Measurements from ENCODE around the gene NKG7. TPM values are rescaled to one million over a fixed set of nuclear protein-coding genes. Genes with fewer than 3 reads are reported as not detected.
"Not testable (repeated sequence)": the region's sequence is repeated elsewhere in the genome, so short reads cannot be mapped to it uniquely, and the experiment has no call there.

The NKG7 gene
- total RNA-seq, 4 donors from 2014 or later, result 1.3 TPM; not detected in 3

GRCh38 chr19:51399231-51399630, 26.8 kb upstream of the NKG7 start:
- no peak for DNase-seq (ENCODE audit: low spot score in 2 of 2)
- WGBS, 2 donors, result 74 to 81% methylated on average over 5 of the region's 5 CpGs
- intact Hi-C loops (cut with DNase I; ENCODE audit: low total_unique reads), result no loop called here
- TF ChIP-seq CTCF (IDR thresholded peaks at IDR 0.05), result no peak
- no peak for TF ChIP-seq POLR2A (IDR thresholded peaks at IDR 0.05)
- H3K4me3 ChIP-seq (ENCODE audit: low read depth, poor library complexity, severe bottlenecking), result no peak overlapping the region

- no peak for DNase-seq (ENCODE audit: low spot score in 2 of 2)
- no peak for TF ChIP-seq CTCF (IDR thresholded peaks at IDR 0.05)
- TF ChIP-seq POLR2A (IDR thresholded peaks at IDR 0.05), result no peak
- H3K4me3 ChIP-seq (ENCODE audit: low read depth, poor library complexity, severe bottlenecking), result no peak overlapping the region
- intact Hi-C loops (cut with DNase I; ENCODE audit: low total_unique reads), result no loop called here
- 32 to 38% methylated on average over 7 of the region's 7 CpGs for WGBS, 2 donors
These were observed 25.7 kb upstream of the NKG7 start for GRCh38 chr19:51398096-51398704.

DNA sequence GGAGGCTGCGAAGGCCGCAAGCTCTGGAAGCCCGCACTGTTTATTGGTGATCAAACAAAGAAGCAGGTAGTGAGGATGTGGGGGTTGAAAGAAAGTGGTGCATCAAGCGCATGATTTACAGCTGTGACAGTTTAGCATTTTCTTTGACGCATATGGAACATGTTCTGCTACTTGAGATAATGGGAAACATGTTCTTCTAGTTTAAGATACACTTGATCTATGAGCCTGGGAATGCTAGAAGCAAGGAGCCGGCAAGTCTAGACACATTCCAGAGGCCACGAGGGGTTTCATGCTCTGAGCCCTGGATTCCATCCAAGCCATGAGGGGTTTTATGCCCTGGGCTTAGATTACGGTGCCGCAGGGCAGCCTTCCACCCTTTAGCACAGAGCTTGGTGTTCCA, 25.0 kb upstream of the NKG7 start:
- intact Hi-C loops (cut with DNase I; ENCODE audit: low total_unique reads); H3K4me3 ChIP-seq (ENCODE audit: low read depth, poor library complexity, severe bottlenecking); DNase-seq (ENCODE audit: low spot score in 2 of 2): not testable (repeated sequence)
- WGBS, 2 donors, result 34 to 41% methylated on average over 9 of the region's 9 CpGs

- 95 to 97% methylated on average over 2 of the region's 2 CpGs for WGBS, 2 donors
- intact Hi-C loops (cut with DNase I; ENCODE audit: low total_unique reads), result no loop called here
- no peak for DNase-seq (ENCODE audit: low spot score in 2 of 2)
- H3K4me3 ChIP-seq (ENCODE audit: low read depth, poor library complexity, severe bottlenecking), result no peak overlapping the region
- TF ChIP-seq CTCF (IDR thresholded peaks at IDR 0.05), result no peak
- TF ChIP-seq POLR2A (IDR thresholded peaks at IDR 0.05), result no peak
These were observed 23.7 kb upstream of the NKG7 start for GRCh38 chr19:51396175-51396574.

DNA sequence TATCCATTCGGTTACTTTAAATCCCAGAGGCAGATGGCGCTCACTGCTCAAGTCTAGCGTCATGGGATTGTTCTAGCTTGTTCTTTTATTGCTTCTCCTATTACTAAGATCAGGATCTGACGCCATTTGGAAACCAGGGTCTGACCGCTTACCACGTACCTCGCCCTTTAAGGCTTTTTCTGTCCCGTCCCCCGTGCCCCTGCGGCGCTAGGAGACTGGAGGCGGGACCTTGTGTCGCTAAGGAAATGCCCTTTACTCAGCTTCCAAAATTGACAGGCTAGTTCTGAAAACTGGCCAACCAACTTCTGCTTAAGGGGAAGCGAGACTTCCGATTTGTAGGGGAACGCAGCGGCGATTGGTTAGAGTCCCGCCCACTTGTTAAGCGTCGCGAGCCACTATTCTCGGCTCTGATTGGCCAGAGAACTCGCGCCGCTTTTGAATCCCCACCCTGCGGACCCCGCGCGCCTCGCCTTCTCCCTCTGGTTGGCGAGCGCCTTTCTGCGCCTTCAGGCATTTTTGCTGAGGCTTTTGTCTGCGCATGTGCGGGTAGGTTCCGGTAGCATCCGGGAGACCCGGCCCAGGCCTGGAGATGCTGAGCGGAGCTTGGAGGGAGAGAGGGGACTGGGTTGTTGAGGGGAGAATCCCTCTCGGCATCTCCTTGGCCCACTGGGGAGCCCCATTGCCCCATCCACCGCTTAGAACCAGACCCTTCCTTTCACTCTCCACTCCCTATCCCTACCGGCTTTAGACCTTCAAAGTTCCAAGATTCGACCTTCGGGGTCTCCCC, 21.8 kb upstream of the NKG7 start:
- 1 to 2% methylated on average over 37 to 39 of the region's 45 CpGs for WGBS, 2 donors
- TF ChIP-seq POLR2A (IDR thresholded peaks at IDR 0.05) (no peak), CTCF (IDR thresholded peaks at IDR 0.05) (no peak)
- DNase-seq (ENCODE audit: low spot score in 2 of 2), result peak; percentile 96 to 97
- H3K4me3 ChIP-seq (ENCODE audit: low read depth, poor library complexity, severe bottlenecking), result no peak overlapping the region
- intact Hi-C loops (cut with DNase I; ENCODE audit: low total_unique reads), result no loop called here

- H3K4me3 ChIP-seq (ENCODE audit: low read depth, poor library complexity, severe bottlenecking), result no peak overlapping the region
- DNase-seq (ENCODE audit: low spot score in 2 of 2), result no peak
- intact Hi-C loops (cut with DNase I; ENCODE audit: low total_unique reads), result no loop called here
- TF ChIP-seq CTCF (IDR thresholded peaks at IDR 0.05) (no peak), POLR2A (IDR thresholded peaks at IDR 0.05) (no peak)
- 71 to 74% methylated on average over 1 of the region's 1 CpG for WGBS, 2 donors
These were observed 20.2 kb upstream of the NKG7 start for GRCh38 chr19:51392701-51393100.

Measured in lower leg skin (tissue), 4 donors.